C4-2B (cell line): ENCODE data around the gene ZNF254.

Experiments used
- CTCF ChIP-seq: fragments of 450-650 bp; conservative IDR thresholded peaks from 2 replicates; pipeline ENCODE4 v1.5.1; 2017; ENCODE audit warnings: mild to moderate bottlenecking
- ZFX ChIP-seq: fragments of 450-650 bp; IDR thresholded peaks from 2 replicates; pipeline ENCODE4 v1.6.1; 2017

GRCh38 chr19:24040621-24041020 lies 46.4 kb upstream of the ZNF254 start:
- TF ChIP-seq CTCF (no peak), ZFX (no peak)
